Kidney (tissue), 14 donors: ENCODE results near the gene DLGAP1. TPM values are rescaled to one million over a fixed set of nuclear protein-coding genes. Genes with fewer than 3 reads are reported as not detected.
"Not testable (repeated sequence)": the region's sequence is repeated elsewhere in the genome, so short reads cannot be mapped to it uniquely, and the experiment has no call there.

Experiments
- DNase-seq, 5 donors: peaks; one replicate each; pipeline ENCODE4 v3.0.0-alpha.2; 2013 to 2020
- FAIRE-seq: peaks from 2 replicates; lab custom pipeline; 2012; peaks lifted over from hg19 to GRCh38; lab: Jason Lieb, UNC
- H3K27ac ChIP-seq, 2 donors: one replicate each; pipeline ENCODE4 v1.7.0; 2013; ENCODE audit warnings: low read depth in 2 of 2, low read length in 2 of 2, inconsistent platforms in 1 of 2
- H3K27me3 ChIP-seq: one replicate; pipeline ENCODE4 v1.7.1; 2013; ENCODE audit warnings: low read length, inconsistent platforms; ENCODE audit not compliant: control insufficient read depth, insufficient read depth
- H3K36me3 ChIP-seq, 3 donors: one replicate each; pipeline versions ENCODE4 v1.7.0 to v1.7.1; 2013; ENCODE audit warnings: low read length in 3 of 3, control low read depth in 1 of 3, inconsistent platforms in 1 of 3; ENCODE audit not compliant: insufficient read depth in 3 of 3, control insufficient read depth in 2 of 3
- H3K4me1 ChIP-seq, 3 donors: one replicate each; pipeline versions ENCODE4 v1.7.0 to v1.7.1; 2013; ENCODE audit warnings: low read length in 3 of 3, inconsistent platforms in 1 of 3, low read depth in 1 of 3; ENCODE audit not compliant: control insufficient read depth in 2 of 3, insufficient read depth in 2 of 3
- H3K4me3 ChIP-seq, 3 donors: one replicate each; pipeline versions ENCODE4 v1.7.0 to v1.8.1; 2013; ENCODE audit warnings: low read length in 3 of 3, control low read depth in 1 of 3, inconsistent platforms in 1 of 3
- H3K9ac ChIP-seq, 3 donors: one replicate each; pipeline versions ENCODE4 v1.7.0 to v1.7.1; 2013; ENCODE audit warnings: low read length in 3 of 3, control low read depth in 1 of 3, inconsistent platforms in 1 of 3
- H3K9me3 ChIP-seq, 3 donors: one replicate each; pipeline versions ENCODE4 v1.7.0 to v1.7.1; 2013; ENCODE audit warnings: low read length in 3 of 3, control low read depth in 1 of 3, inconsistent platforms in 1 of 3; ENCODE audit not compliant: control insufficient read depth in 2 of 3, insufficient read depth in 1 of 3
- intact Hi-C: fragments of 100-400 bp; cut with DNase I; formaldehyde crosslinking; loops from one replicate; pipeline ENCODE4 v1.11.1; 2022
- polyA plus RNA-seq: library from polyadenylated mRNA; stranded (reverse); fragments of 350-450 nt; fragmentation: Illumina TruSeq; extraction: RNeasy Lipid Tissue Mini Kit (QIAGEN cat#74804); gene quantifications from one replicate; pipeline ENCODE4 v1.2.3, GENCODE V29; 2014; ENCODE audit warnings: low read depth, low replicate concordance; ENCODE audit not compliant: insufficient read depth
- total RNA-seq: library from RNA; stranded (reverse); fragmentation: NEBNext Ultra II Directional; extraction: Animal tissue kit (Norgen Biotek cat#: 25700); gene quantifications from one replicate; pipeline ENCODE4 v1.2.1, GENCODE V29; 2021
- TF ChIP-seq, protein P1 (sequence below): IDR thresholded peaks from 3 replicates; pipeline ENCODE4 v1.5.1; 2012; ENCODE audit warnings: mild to moderate bottlenecking, moderate library complexity, borderline replicate concordance; ENCODE audit not compliant: insufficient read depth; ENCODE audit errors: extremely low read depth
- donor health status: control.
- donor health status: control.
- donor health status: control.
- donor health status: control.
- donor health status: control.
- donor health status: DM: yes; HTN: yes; CAD: no.
- donor health status: Normal renal cell carcinoma (clear cell type).

The DLGAP1 gene
- total and polyA plus RNA-seq, 2 donors from 2014 or later: 1.2 to 32.8 TPM

DNA sequence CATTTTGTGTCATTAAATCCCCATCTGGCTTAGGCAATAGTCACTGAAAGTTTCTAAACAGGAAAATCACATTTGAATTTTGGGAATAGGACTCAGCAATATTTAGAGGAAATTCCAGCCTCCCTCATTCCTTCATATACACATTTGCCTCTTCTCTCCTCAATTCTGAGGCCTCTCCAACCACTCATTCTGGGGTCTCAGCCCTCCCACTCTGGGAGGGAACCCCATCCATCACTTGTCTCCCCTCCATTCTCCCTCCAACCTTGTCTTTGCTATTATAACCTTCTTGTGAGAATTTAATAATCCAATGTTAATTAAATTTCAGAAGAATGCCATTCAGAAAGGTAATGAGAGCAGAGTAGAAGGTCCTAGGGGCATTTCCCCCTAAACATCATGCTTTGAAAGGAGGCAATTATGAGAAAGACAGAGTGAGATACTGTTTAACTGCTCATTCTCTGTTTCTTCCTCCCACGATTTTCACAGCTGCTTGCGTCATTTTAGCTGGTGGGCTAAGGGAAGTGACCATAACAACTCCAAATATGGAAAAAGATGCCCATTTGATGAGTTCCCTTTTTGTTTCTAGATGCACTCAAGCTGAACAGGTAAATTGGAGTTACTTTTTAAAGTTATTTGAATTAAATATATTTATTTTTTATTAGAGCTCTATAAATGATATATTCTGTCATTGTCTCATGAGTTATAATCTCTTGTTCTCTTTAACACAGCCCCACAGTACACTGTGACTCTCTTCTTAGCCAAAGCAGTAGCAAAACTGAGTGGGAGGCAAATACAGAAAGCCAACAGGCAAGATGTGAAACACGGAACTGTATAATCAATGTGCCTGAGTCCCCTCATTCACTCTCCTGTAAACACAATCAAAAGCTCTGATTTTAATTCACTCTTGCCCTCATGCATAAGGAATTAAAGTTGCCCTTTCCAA is 135.1 kb downstream of the DLGAP1 start:
- H3K27ac ChIP-seq: no peak overlapping the region
- H3K4me3 ChIP-seq: no peak overlapping the region
- DNase-seq (peak in 3 of 5 donors; percentile 20 to 70 (median 59)), FAIRE-seq (no peak)
- H3K36me3 ChIP-seq: no peaks in the 10 kb centered on the region
- H3K27me3 ChIP-seq: no peaks in the 10 kb centered on the region
- TF ChIP-seq, protein P1, sequence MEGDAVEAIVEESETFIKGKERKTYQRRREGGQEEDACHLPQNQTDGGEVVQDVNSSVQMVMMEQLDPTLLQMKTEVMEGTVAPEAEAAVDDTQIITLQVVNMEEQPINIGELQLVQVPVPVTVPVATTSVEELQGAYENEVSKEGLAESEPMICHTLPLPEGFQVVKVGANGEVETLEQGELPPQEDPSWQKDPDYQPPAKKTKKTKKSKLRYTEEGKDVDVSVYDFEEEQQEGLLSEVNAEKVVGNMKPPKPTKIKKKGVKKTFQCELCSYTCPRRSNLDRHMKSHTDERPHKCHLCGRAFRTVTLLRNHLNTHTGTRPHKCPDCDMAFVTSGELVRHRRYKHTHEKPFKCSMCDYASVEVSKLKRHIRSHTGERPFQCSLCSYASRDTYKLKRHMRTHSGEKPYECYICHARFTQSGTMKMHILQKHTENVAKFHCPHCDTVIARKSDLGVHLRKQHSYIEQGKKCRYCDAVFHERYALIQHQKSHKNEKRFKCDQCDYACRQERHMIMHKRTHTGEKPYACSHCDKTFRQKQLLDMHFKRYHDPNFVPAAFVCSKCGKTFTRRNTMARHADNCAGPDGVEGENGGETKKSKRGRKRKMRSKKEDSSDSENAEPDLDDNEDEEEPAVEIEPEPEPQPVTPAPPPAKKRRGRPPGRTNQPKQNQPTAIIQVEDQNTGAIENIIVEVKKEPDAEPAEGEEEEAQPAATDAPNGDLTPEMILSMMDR: no peak
- H3K9me3 ChIP-seq: no peaks in the 10 kb centered on the region
- intact Hi-C loops: no loop called here
- no peaks in the 10 kb centered on the region for H3K4me1 ChIP-seq
- H3K9ac ChIP-seq: no peak overlapping the region

DNA sequence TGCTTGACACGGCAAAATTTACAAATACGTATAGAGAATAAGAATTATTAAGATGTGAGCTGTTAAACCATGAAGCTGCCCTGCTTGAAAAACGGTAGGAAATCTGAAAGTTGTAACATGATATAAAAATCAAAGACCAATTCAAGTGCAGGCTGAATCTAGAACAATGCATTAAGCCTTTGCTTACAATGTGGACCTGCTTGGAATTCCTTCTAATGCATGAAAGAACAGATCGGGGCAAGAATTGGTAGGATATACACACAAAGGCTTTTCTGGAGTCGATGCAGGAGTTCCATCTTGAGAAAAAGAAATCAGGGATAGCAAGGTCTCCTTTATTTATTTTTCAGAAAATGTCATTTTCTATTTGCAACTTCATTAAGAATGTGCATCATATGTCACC is 136.8 kb downstream of the DLGAP1 start:
- intact Hi-C loops: no loop called here
- Histone ChIP-seq H3K9ac (no peak overlapping the region), H3K27me3 (no peaks in the 10 kb centered on the region), H3K4me3 (no peak overlapping the region), H3K9me3 (no peaks in the 10 kb centered on the region), H3K4me1 (no peaks in the 10 kb centered on the region), H3K36me3 (no peaks in the 10 kb centered on the region), H3K27ac (no peak overlapping the region)
- no peak for DNase-seq
- FAIRE-seq: no peak
- TF ChIP-seq, protein P1: no peak

DNA sequence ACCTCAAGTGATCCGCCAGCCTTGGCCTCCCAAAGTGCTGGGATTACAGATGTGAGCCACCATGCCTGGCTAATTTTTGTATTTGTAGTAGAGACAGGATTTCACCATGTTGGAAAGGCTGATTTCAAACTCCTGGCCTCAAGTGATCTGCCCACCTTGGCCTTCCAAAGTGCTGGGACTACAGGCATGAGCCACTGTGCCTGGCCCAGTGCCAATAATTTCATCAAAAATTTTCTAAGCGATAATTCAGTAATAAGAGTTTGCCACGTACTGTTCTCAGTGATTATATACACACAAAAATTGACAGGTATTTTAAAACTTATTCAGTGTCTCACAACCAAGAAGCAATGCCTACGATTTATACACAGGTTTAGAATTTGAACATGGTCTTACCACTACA is 143.2 kb downstream of the DLGAP1 start:
- H3K4me3 ChIP-seq, H3K9me3 ChIP-seq, FAIRE-seq, H3K27me3 ChIP-seq, intact Hi-C loops, DNase-seq, H3K9ac ChIP-seq, H3K4me1 ChIP-seq, H3K27ac ChIP-seq, H3K36me3 ChIP-seq: not testable (repeated sequence)

DNA sequence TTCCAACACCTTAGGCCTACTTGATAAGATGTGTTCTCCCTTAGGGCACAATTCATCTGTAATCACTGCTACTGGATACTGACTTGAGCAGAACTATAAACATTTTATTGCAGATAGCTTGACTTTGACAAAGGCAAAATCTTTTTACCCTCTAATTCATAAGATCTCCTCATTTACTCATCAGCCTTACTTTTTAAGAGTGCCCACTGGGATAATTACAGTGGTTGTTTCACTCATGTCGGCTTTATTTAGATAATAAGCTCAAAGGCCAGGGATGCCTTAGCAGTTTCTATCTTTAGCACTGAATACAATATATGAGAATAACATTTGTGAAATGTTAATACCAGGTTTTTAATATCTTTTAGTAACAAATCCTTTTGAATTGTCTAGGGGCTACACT is 144.0 kb downstream of the DLGAP1 start:
- no peak overlapping the region for H3K27ac ChIP-seq
- H3K9me3 ChIP-seq: no peaks in the 10 kb centered on the region
- no peaks in the 10 kb centered on the region for H3K27me3 ChIP-seq
- DNase-seq: no peak
- H3K4me1 ChIP-seq: no peaks in the 10 kb centered on the region
- FAIRE-seq: no peak
- intact Hi-C loops: no loop called here
- no peak overlapping the region for H3K9ac ChIP-seq
- no peaks in the 10 kb centered on the region for H3K36me3 ChIP-seq
- TF ChIP-seq, protein P1: no peak
- no peak overlapping the region for H3K4me3 ChIP-seq
